NOMO-1 (cell line): ENCODE data around the gene LAMTOR5.
"Not testable (repeated sequence)": the region's sequence is repeated elsewhere in the genome, so short reads cannot be mapped to it uniquely, and the experiment has no call there.

Source experiments
- DNase-seq, 2 experiments: peaks; one replicate each; lab custom pipeline; 2025; ENCODE audit not compliant: unreplicated experiment in 2 of 2; lab: John Stamatoyannopoulos, UW

The LAMTOR5 gene

DNA sequence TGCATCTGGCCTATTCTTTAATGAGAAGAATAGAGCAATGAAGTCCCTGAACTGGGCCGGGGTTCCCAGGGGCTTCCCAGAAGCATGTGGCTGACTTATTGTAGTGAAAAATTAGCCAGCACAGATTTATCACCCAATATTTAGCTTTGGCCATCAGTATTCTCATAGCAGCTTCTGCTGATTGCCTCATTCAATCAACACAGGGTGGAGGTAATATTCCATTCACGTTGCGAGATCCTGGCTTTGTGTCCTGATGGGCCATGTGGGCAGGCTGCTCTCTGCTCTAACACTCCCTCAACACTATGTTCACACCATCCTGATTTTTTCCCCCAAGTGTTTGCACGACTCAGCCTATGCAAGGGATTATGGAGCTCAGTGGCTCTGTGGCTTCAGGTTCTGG lies 21.5 kb upstream of the LAMTOR5 start:
- DNase-seq: no peak

DNA sequence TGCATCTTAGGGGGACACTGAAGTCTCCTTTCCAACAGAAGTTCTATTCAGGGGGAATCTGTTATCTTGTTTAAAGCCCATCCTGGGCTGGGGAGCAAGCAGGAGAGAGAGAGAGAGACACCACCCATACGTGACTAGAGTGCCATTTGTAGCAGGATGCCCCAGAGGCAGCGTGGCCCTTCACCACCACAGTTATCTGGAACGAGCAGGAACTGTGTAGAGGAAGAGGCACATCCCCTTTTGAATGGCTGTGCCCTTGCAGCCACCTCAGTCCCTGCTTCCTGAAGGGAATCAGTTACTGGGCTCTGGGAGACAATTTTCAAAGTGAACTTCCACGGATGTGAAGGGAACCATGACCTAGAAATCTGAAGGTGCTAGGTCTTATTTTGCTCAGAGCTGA lies 19.4 kb upstream of the LAMTOR5 start:
- no peak for DNase-seq

DNA sequence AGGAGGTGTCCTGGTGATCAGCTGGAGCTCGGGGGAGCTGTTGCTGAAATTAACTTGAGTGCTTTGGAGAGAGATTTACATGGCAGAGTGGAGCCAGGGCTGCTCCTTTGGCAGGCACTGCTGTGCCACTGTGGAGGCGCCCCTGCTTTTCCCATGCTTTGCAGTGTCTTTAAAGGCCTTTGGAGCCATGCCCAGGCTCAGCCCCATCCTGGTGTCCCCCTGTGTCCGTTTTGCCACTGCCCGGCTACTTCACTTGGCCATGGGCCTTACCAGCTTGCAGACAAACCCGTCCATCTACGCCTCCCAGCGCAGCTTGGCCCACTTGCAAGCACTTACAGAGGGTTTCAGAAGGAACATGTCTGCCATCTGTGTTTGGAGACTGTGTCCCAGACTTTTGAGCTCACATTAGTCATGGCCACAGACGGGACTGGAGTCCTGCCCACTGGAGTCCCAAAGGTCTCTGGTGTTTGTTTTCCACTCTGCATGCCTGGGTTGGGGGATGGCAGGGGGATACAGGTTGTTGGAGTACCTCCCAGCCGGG lies 18.2 kb upstream of the LAMTOR5 start:
- no peak for DNase-seq

DNA sequence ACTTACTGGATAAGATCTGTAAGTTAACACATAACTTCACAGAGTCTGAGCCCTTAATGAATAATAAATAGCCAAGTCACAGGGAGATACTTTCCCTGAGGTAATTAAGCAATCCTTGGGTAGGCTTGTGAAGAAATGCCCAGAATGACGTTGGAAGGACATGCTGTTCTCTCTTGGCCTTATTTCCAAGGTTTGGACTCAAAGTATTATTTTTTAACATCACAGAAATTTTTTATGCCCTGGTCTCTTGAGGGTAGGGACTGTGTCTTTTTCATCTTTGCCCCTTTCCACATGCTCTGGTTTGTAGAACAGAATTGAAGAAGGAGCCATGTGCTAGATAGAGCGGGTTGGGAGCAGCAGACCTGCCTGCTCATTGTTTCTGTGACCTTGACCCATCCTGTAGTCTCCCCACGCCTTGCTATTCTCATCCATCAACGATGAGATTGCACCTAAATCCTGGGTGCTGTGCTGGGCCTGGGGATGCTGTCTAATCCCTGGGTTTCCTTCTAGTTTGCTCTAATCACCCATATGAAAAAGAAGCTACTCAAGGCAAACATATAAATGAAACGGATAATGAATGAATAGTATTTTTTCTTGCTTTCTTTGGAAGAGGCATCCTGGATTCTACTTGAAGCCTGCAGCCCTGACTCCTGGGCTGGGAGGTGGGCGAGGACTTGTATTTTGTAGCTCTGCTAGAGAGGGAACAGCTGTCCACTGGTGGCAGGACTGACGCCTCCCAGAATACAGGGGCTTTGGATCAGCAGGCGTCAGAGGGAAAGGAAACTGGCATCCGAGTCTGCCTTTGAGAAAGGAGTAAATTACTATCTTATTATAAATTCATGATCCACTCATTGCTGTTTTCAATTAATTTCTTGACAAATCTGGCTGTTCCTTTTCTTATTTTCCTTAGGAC lies 17.5 kb upstream of the LAMTOR5 start:
- no peak for DNase-seq

DNA sequence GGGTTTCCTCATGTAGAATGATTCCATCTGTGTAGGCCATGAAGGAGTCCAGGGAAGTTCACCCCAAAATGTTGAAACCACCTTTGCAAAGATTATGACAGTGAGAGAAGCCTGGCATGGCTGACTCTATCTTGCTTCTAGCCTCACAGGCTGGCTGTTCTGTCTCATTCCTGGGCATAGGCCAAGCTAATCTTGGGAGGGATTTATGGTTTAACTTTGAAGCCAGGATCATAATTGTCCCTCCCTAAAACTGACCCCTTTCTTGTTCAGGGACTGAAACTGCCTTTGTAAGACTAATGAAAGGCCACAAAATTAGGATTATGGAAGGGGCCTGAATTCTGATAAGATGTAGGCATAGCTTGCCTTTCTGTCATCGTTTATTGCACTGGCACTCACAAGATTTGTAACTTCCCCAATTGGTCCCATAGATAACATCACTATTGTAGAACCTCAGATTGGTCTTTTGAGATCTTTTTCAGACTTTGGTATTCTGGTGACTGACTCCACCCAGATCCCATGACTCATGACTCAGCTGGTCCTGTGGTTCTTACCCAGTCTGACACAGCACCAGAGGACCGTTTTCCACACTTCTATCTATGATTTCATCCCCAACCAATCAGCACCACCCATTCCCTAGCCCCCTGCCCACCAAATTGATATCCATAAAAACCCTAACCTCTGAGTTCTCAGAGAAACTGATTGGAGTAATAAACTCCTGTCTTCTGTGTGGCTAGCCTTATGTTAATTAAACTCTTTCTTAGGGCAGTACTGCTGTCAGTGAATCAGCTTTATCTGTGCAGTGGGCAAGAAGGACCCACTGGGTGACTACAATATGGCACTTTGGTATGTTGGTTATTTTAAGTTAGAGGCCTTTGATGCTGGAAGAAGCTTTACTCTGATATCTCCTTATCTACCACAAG lies 13.6 kb upstream of the LAMTOR5 start:
- peak in 1 of 2 experiments; percentile 24 for DNase-seq

DNA sequence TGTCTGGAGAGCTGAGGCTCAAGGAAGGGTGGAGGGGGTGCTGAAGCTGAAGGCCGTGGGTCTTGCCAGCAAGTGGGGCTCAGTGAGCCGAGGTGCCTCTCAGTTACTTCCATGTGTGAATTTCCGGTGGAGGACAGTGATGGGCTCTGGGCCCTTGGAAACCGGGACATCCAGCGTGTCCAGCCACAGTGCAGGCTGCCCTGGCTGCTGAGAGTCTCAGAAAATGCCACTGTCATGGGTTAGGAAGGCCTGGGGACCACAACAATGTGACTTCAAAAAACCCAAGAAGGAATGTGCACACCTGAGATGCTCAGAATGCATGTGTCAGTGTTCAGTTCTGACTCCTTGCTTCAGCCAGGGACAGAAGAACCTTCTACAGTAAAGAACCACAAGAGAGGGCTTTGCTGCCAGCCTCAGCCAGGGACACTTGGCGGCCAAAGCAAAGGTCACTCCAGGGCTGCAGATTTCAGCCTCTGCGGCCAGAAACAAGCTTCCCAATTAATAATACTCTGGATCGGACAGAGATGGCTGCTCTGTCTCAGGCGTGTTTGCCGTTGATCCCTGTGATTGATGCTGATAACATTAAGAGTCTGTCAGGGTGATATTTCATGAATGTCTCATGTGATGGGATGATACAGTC lies 12.6 kb upstream of the LAMTOR5 start:
- no peak for DNase-seq

DNA sequence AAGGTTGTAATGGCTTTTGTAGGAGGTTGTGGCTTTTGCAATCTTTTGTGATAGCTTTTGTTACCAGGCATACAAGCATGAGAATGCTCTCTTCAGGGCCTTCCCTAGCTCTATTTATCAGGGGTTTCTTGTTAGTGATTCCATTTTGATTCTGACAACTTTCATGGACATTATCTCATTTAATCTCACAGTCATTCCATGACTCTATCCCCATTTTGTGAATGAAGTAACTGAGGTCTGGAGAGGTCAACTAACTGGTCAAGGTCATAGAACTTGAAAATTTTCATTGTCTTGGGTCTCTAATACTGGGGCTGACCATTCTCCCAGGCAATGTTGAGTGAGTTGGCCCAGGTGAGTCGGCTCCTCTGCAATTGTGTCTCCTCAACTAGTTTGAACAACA lies 11.2 kb upstream of the LAMTOR5 start:
- DNase-seq: no peak

DNA sequence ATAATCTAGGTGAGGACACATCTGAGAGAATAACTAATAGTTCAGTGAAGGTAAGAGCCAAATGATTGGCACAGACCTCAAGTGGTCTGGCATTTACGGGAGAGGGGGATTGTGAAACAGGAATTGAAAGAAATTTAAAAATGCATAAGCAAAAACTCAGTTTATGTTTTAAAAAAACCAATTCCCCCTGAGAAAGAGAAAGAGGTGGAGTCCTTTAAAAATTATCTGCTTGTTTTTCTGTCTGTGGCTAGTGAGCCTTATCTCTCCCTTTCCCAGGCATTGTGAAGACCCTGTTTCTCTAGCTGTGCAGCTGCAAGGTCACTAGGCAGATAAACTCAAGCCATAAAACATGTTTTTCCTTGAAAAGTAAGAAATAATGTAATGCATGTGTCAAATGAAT lies 5.6 kb upstream of the LAMTOR5 start:
- DNase-seq: not testable (repeated sequence)

DNA sequence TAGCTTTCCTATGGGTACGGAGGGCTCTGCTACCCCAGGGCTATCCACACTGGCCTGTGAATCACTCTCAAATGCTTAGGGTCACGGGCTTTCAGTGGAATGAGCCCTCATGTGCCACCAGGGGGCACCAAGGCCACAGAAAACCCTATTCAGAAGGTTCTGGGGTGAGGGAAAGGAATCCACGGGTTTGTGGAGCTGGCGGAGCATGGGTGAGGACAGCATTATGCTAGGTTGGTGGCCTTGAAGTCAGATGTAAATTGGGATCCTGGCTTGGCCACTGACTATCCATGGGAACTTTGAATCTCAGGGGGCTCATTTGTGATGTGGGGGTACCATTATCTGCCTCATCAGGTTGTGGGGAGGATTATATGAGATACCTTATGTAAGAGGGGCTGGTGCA lies 5.1 kb upstream of the LAMTOR5 start:
- DNase-seq: peak; percentile 26 to 51

DNA sequence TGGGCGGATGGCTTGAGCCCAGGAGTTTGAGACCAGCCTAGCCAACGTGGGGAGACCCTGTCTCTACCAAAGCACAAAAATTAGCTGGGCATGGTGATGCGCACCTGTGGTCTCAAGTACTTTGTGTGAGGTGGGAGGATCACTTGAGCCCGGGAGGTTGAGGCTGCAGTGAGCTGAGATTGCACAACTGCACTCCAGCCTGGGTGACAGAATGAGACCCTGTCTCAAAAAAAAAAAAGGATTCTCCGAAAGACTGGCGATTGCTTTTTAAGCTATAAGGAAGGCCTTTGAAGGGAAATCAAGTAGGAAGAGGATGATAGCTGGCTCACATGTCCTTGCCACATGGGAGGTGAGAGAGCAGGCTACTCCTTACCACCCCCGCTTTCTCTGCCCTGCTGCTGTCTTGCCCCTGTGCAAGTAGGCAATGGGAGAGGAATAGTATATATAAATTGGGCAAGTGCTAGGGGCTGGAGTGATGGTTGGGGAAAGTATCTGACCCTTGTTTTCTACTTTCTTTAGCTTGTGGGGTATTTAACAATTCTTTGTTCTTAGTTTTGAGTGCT lies 3.8 kb upstream of the LAMTOR5 start:
- no peak for DNase-seq

DNA sequence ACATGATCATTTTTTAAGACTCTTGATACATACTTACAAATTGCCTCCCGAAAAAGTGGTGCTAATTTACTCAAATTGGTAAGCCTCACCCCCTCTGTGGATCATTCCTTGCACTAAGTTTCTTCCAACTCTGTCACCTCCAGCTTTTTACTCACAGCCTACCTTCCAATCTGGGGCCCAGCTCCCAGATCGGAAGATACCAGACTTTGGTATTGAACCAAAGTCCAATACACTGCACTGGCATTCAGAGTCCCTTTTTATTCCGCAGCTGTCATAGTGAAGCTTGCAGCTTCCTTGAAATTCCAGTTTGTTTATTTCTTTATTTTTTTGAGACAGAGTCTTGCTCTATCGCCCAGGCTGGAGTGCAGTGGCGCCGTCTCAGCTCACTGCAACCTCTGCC lies 1.8 kb upstream of the LAMTOR5 start:
- no peak for DNase-seq

DNA sequence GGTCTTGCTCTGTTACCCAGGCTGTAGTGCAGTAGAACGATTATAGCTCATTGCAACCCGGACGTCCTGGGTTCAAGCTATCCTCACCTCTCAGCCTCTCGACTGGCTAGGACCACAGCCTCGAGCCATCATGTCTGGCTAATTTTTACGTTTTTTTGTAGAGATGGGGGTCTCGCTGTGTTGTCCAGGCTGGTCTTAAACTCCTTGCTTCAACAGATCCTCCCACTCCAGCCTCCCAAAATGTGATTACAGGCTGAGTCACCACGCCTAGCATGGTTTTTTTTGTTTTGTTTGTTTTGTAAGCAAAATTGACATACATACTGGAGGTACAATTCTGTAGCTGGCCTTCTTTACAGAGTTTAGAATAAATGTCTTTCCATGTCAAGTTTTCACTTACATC lies 994 bp upstream of the LAMTOR5 start:
- no peak for DNase-seq

DNA sequence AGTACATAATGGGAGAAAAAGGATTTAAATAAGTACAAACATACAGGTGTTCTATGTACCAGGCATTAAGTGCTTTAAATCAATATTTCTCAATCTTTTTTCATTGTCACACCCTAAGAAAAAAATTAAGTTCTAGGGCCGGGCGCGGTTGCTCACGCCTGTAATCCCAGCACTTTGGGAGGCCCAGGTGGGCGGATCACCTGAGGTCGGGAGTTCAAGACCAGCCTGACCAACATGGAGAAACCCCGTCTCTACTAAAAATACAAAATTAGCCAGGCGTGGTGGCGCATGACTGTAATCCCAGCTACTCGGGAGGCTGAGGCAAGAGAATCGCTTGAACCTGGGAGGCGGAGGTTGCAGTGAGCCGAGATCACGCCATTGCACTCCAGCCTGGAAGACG lies 1.1 kb downstream of the LAMTOR5 start:
- not testable (repeated sequence) for DNase-seq

DNA sequence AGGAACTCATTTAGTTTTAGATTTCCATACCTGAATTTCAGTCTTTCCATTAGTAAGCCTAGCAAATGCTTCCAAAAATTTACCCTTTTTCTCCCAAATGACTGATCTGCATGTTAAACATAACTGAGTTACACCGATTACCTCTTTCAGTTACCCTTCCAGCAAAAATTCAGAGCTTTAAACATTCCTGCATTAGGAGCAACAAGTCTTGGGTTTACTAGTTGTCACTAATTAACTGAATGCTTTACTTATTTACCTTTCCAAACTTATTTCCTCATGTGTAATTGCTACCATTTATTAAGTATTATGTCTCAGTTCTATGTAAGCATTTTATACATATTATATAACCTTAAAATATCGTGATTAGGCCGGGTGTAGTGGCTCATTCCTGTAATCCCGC lies 3.1 kb downstream of the LAMTOR5 start:
- DNase-seq: no peak

DNA sequence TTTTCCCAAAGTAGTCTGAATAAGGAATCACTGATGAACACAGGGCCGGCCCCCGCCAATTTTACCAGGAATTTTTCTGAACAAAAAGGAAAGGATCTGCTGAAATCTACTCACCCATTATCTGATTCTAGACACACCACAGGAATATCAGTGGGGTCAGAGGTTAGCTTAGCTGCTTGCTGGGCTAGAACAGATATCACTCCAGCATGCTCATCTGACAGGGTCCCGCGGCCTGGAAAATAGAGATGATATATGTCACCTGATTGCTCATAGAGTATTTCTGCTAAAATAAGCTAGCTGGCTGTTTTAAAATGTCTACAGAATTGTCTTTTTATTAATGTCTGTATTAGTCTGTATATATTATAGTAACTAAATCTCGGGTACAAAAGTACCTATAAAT lies 3.7 kb downstream of the LAMTOR5 start:
- DNase-seq: no peak

DNA sequence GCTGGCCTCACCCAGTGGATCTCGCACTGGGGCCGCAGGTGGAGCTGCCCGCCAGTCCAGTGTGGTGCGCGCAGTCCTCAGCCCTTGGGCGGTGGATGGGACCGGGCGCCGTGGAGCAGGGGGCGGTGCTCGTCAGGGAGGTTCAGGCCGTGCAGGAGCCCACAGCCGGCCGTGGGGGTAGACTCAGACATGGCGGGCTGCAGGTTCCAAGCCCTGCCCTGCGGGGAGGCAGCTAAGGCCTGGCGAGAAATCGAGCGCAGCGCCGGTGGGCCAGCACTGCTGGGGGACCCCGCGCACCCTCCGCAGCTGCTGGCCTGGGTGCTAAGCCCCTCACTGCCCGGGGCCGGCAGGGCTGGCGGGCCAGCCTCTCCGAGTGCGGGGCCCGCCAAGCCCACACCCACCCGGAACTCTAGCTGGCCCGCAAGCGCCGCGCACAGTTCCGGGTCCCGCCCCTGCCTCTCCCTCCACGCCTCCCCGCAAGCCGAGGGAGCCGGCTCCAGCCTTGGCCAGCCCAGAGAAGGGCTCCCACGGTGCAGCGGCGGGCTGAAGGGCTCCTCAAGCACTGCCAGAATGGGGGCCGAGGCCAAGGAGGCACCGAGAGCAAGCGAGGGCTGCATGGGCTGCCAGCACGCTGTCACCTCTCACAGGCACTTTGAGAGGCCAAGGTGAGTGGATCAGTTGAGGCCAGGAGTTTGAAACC lies 11.1 kb downstream of the LAMTOR5 start:
- not testable (repeated sequence) for DNase-seq

DNA sequence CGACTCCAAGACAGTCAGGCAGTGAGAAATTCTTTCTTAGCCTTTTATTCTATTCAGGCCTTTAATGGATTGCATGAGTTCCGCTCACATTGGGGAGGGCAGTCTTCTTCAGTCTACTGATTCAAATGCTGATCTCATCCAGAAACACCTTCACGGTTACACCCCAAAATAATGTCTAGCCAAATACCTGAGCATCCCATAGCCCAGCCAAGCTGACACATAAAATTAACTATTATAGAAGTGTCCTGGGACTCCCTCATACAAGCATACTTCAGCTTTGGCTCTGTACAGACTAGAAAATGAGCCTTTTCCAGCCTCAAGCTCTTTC lies 13.0 kb downstream of the LAMTOR5 start:
- no peak for DNase-seq

DNA sequence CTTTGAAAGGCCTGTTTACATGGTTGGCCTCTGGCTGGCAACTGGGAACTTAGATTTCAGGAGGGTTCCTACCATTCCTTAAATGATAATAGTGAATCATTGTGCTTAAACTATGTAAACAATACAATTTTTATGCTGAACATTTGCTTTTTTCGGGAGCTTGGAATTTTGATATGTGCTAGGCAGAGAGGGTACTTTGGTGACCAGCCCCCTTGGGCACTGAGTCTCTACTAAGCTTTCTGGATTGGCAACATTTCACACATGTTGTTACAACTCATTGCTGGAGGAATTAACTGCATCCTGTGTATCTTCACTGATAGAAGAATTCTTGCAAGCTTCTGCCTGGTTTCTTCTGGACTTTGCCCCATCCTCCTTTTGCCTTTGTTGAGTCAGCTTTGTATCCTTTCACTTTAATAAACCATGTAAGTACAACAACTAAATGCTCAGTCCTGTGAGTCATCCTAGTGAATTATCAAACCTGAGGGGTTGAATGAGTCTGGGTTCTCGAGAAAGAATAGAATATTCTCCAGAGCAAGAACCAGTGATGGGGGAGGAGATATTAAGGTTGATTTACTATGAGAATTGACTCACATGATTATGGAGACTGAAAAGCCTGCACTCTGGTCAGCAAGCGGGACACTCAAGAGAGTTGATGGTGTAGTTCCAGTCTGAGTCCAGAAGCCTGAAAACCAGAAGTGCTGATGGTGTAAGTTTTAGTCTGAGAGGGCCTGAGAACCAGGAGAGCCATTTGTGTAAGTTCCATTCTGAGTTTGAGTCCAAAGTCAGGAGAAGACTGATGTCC lies 13.6 kb downstream of the LAMTOR5 start:
- no peak for DNase-seq

DNA sequence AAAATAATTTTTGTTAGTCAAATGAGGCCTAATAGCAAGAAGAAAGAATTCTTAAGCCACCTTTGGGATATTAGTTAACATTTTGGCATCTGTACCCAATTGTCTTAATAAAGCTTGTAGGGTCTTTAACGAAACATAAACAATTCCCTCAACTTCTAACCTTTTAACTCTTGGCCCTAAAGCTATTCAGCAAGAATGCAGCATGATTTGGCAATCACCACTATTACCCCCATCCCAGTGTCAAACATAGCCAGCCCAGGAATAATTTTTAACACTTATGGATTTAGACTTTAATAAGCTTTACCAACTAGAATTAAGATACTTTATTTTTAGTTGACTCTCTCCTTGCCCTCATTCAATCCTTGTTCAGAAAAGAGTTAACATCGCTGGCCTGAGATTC lies 14.2 kb downstream of the LAMTOR5 start:
- no peak for DNase-seq
